GM12801 (cell line): ENCODE data around the gene ASTN1.

ENCODE experiments used
- CTCF ChIP-seq: IDR thresholded peaks from one replicate; pipeline ENCODE4 v1.5.1; 2011; ENCODE audit warnings: control low read depth; ENCODE audit not compliant: insufficient read length; ENCODE audit errors: extremely low read depth

The ASTN1 gene

GRCh38 chr1:177024623-177025022 lies 139.9 kb downstream of the ASTN1 start:
- TF ChIP-seq CTCF = no peak

DNA sequence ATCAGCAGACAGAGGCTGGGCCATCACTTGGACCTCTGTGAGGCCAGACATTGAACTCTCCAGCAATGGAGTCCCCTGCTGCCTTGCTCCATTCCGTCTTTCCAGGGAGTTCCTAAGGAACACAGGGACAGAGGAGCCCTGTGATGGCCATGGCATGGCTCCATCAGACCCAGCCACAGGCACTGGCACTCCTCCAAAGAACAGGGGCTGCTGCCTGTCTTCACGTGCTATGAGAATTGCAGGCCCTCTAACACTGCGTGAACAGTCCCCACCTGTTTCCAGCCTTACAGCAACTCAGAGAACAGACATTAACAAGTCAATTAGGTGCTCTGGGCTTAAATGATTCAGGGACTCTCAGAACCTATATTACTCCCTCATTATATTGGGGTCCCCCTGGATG lies 140.8 kb downstream of the ASTN1 start:
- no peak for TF ChIP-seq CTCF

GRCh38 chr1:177023249-177023648 lies 141.3 kb downstream of the ASTN1 start:
- TF ChIP-seq CTCF = no peak

GRCh38 chr1:177021687-177022086 lies 142.8 kb downstream of the ASTN1 start:
- TF ChIP-seq CTCF = no peak

DNA sequence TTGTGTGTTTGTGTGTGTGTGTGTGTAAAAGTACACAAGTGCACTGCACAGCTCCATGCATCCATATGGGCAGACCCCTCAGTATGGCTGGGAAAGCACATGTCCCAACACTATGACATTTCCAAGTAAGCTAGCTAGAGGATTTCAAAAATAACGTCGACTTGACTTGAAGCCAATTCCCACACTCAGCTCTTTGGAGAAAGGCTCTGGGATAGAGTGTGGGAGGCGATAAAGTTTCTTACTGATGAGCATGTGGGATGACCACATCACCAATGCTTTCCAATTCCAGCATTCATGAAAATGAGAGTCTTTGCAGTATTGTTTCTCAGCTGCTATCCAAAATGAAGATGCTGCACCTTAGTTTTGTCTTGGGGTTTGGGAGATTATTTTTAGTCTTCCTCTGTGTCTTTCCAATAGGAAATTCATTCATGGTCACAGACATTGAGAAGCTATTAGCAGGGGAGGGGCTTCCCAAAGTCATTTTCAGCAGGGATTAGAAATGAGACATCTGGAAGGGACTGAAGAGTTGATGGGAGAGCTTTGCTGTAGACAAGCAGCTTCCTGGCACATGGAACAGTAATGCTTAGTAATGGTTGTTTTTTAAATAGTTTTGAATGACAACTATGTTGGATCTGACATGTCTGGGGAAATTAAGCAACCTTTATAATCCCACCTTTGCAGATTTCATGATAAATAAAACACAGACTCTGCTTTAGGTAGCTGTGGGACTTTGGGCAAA lies 143.5 kb downstream of the ASTN1 start:
- TF ChIP-seq CTCF = no peak

DNA sequence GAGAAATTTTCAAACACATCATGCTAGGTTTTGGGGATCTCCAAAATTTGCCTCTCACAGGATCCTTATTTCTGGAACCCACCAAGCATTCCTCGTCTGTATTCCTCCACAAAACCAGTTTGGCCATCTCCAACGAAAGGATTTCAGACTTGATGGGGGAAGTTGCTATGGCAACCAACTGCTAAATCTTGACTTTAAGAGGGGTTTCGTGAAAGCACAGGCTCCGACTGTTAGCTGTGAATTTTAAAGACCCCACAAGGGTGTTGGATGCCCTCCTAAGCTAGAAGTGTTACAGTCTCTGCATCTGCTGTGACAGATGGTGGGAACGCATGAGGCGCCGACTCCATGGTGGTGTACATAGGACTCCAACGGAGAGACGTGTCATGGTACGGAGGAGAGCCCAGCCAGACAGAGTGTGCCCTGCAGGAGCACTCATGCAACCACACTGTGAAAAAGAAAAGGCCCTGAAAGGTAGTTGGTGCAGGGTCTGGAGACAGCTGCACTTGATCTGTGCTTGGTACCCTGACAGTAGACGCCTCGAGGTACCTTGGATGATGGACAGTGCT lies 147.1 kb downstream of the ASTN1 start:
- TF ChIP-seq CTCF = no peak

GRCh38 chr1:177014325-177014724 lies 150.2 kb downstream of the ASTN1 start:
- no peak for TF ChIP-seq CTCF
